ENCODE measurements around the gene BABAM2.
"Not testable (repeated sequence)": the region's sequence is repeated elsewhere in the genome, so short reads cannot be mapped to it uniquely, and the experiment has no call there.

The BABAM2 gene

DNA sequence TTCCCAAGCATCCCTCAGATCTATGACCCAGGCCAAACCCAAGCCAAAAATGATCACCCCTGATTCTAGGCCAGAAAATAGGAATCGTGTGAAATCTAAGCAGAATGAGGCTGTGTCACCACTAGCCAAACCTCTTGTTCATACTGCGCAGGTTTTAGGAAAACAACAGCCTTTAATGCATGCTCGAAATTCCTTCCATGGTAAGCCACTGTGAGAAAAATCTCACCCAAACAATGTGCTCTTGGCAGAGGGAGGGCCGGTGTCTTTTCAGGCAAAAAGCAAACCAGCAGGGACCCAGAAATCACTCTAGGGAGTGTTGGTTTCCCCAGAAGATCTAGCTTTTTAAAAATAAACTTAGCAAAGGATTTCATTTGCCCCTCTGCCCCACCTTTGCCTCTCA is 430.9 kb downstream of the BABAM2 start:
- no peak for DNase-seq

DNA sequence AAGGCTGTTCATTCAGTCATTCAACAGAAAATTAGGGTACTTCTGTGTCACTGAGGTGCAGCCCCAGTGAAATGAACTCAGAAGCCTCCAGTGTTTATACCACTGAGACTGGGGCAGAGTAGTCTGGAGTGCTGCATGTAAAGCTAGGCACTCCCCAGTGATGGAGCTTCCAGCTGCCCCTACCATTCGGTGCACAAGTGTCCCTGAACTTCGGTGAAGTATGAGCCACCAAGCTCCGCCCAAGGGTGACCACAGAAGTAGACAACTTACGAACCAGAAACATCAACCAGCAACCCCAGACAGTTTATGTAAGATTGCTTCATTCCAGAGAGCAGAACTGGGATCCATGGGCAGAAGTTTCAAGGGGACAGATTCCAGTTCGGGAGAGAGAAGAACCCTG is 431.5 kb downstream of the BABAM2 start:
- no peak for DNase-seq

DNA sequence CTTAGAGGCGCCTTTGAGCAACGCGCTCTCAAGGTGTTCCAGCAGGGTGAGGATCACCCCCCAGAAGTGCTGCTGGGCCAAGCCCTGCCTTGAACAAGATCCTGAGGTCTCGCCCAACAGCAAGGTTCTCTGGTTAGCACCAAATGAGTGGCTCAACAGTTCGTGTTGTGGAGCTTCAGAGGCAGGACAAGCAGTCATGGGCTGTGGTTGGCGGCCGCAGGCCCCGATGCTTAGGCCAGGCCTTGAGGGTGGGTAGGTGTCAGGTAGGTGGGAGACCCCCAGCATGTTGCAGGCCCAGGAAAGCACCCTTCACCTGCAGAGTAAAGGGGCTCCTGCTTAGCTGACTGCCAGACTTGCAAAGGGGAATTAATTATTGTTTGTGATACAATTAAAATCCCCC is 431.9 kb downstream of the BABAM2 start:
- DNase-seq: no peak

DNA sequence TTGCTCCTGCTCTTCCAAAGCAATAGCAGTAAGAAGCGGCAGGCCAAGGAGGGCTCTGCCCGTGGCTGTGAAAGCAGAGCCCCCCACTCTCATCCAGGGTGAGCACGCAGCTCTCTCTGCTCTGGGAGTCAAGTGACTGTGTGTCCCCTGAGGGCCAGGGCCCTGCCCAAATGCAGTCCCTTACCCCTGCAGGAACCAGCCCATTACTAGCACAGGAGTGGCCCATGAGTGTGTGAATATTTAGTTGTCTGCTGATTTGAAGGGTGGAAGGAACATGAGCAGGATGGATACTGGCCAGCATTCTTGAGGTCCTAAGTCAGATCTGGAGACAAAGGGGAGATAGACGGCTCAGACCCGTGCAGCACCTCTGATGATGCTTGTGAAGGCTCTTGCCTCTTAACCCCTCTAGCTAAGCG is 432.5 kb downstream of the BABAM2 start:
- no peak for DNase-seq

DNA sequence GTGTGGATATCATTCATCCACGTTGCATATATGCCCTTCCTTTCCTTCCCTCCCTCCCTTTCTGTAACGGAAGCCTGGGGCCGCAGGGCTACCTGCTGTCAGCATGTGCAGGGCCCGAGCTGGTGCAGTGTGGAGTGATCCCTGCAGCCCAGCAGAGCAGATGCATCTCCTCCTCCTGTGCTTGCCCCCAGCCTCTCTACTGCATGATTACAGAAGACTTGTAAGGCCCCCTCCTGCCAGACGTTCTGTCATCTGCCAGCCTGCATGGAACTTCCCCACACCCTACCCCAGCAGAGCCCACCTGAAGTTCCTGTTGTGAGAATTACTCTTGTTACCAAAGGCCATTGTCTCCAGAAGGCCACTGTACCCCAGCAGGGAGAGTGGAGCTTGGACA is 434.6 kb downstream of the BABAM2 start:
- no peak for DNase-seq

DNA sequence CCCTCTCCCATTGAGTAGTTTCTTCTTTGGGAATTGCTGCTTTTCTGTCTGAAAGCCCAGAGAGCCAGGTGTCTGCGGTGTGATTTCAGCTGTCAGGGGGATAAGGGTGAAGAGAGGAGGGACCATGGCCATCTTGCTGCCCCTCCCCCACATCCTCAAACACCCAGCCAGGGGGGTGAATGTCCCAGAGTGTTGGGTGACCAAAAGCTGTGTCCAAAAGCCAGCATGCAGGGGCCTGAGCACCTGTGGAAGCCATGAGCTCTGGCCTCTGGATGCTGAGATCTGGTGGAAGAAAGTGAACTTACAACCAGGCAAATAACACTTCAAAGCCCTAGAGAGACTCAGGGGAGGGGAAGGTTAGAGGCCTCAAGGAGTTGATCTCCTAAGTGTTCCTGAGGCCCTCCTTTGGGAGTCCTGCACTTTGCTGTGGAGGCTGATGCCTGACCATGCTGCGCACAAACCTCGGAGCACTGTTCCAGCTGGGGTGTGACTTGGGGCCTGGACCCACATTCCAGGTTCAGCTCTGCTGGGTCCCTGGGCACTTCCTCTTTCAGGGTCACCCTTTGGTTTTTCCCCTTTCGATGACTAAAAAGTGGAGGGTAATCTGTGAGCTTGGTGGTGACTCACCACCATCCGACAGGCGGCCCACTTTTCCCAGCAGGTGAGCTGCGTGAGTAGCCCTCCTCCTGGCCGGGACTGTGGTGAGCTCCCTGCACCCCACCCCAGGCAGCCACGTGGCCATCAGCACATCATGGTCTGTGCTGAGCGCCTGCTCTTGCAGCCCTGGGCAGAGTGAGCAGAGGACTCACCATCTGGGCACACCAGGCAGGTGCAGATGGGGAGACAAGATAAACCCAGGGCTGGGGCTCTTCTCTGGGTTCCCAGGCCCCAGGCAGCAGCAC is 435.3 kb downstream of the BABAM2 start:
- DNase-seq: no peak

DNA sequence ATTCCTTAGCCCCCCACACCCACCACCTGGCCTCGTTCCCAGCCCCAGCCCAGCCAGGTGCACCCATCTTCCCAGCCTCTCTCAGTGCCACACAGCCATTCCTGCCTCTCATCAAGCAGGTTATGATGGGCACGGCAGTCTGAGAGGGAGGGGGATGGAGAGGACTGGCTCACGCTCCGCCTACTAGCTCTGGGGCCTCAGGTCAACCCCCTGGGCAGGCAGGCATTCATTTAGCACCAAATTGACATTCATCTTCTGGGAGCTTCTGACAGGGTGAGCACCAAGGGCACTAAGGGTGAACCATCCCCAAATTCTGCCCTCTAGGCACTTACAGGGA is 435.9 kb downstream of the BABAM2 start:
- DNase-seq: no peak

DNA sequence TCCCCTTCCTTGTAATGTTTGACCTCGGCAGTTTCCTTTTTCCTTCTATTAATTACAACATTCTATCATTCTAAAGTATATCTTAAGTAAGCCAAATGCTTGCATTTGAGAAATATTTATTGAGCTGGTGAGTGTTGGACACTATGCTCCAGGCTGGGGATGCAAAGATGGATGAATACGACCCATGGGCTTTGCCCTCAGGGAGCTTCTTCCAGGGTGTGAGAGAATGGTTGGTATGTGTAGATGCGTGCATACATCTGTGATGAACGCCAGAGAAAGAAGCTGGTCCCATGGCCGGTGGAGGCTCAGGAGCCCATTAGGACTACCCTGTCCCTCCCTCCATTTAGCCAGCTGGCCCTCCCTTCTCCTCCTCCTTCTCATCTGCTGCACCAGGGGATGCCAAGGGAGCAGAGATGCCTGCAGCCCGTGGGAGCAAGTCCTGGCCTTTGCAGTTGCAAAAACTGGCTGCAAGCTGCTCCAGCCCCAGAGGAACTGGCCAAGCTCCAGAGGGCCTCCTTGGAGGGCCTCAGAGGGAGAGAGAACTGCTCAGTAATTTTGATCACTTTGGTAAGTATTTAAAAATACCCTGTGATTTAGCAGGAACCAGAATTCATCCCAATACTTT is 436.5 kb downstream of the BABAM2 start:
- DNase-seq: no peak

DNA sequence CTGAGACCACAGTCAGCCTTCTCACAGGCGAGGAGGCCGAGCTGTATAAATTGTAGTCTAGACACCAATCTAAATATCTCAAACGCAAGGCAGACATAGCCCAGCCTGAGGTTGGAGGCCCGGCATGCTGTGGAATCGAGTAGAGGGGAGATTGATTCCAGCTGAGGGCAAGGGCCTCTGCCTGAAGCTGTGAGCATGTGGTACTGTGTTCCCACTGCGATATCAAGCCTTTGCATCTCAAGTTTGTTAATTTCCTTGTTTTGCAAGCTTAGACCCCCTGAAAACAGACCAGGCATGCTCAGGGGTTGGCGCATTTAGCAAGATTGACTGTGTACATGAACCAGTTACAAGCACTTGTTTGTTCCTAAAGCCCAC is 437.0 kb downstream of the BABAM2 start:
- DNase-seq: no peak

DNA sequence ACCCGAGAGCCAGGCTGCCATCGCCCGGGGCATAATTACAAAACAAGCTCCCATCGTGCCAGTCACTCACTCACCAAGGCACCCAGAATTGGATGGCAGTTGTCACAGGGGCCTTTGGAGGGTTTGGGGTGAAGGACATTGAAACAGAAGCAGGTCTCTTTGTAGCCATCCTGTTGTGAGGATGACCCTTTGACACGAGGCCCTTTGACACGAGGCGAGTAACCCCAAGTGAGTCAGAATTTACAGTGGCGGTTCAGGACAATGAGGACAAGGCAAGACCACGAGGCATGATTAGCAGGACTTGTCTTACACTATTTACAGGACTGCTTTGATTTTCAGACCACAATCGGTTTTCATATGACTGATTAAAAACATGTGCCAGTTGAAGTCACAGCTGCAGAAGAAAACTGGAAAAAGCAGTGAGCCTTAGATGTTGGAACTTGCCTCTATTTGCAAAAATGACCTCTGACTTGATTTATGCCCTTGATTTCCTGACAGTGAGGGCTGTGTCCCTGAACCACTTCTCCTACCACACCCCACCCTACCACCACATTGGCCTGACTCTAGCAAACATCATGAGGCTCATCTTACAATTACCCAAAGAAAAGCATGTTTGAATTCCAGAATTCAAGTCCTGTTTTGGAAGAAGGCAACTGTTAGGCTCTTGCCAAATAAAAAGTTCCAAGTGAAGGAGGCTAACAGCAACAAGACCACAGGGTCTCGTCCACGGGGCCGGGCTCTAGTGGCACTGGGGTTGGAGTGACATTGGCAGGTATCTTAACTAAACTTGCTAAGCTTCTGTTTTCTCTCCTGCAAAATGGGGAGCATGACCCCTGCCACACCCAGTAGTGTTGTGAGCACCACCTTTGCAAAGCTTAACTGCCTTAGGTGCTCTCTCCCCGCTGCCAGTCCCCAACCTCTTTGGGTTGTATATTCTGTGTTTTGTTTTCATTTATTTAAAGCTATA is 437.7 kb downstream of the BABAM2 start:
- DNase-seq: no peak

DNA sequence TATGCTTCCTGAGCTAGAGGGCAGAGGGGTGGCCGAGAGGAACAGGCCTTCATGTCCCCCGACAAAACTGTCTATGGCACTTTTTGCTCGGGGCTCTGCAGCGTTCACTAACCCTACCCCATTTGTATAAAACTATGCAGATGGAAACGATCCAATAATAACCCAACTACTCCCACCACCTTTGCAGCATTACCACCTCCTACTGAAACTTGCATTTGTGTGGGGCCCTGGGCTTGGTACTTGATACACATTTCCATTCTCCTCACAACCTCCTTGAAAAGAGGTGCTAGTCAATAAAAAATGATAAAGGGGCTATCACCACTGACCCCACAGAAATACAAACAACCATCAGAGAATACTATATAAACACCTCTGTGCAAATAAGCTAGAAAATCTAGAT is 438.7 kb downstream of the BABAM2 start:
- no peak for DNase-seq

DNA sequence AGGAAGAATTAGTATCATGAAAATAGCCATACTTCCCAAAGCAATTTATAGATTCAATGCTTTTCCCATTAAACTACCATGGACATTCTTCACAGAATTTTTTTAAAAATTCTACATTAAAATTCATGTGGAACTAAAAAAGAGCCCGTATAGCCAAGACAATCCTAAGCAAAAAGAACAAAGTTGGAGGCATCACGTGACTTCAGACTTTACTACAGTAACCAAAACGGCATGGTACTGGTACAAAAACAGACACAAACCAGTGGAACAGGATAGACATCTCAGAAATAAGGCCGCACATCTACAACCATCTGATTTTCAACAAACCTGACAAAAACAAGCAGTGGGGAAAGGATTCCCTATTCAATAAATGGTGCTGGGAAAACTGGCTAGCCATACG is 440.2 kb downstream of the BABAM2 start:
- not testable (repeated sequence) for DNase-seq

DNA sequence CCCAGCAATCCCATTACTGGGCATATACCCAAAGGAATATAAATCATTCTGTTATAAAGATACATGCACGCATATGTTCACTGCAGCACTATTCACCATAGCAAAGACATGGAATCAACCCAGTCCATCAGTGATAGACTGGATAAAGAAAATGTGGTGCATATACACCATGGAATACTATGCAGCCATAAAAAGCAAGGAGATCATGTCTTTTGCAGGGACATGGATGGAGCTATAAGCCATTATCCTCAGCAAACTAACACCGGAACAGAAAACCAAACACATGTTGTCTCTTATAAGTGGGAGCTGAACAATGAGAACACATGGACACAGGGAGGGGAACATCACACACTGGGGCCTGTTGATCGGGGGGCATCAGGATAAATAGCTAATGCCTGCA is 441.3 kb downstream of the BABAM2 start:
- DNase-seq: not testable (repeated sequence)

DNA sequence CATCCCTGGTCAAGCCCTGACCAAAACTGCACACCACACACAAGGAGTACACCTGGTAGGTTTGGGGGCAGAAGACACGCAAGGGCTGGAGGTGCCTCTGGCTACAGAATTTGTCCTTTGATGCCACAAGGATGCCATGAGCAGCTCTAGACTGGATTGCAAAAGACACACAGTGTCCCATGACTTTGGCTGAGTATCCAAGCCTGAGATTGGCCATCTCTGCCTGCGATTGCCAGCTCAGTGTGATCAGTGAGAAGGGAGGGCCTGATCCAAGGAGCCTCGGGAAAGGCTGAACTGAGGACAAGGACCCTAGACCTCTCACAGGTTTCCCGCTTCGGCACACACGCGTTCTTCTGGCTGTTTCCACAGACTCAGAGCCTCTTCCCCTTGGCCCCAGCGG is 442.2 kb downstream of the BABAM2 start:
- DNase-seq: no peak

DNA sequence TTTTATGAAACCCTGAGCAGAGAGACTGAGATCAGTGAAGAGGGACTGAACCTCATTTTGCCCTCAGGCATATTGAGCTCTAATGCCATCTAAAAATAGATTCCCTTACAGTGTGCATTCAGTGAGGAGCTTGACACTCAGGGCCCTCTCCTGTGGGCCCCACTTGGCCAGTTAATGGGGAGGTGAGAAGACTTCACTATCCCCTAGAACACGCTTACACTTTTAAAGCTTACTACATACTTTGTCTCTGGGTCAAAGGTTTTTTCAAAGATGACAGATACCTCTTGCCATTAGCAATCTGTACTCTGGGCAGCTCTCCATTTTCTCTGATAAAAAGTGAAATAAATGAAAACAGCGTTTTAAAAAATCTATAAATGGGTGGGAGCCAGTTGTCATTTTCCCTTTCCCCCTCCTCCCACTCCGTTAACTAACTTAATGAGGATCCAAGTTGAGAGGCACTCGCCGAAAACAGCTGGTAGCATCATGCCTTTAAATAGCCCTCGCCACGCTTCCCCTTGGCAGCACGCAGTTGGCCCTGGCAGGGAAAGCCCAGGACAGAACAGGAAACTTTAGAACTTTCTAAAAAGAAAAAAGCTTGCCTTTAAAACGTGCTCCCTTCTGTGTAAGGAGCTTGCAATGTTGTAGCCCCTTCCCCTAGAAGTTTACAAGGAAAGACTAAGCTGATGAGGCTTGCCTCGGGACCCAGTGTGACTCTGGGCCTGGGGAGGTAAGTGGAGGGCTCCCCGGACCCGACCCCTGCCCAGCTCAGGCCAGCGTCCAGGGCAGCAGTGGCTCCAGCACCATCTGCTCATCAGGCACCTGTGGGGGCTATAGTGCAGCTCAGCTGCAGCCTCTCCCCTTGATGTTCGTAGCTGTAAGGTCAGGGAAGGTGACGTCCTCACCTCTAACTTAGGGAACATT is 443.3 kb downstream of the BABAM2 start:
- no peak for DNase-seq

DNA sequence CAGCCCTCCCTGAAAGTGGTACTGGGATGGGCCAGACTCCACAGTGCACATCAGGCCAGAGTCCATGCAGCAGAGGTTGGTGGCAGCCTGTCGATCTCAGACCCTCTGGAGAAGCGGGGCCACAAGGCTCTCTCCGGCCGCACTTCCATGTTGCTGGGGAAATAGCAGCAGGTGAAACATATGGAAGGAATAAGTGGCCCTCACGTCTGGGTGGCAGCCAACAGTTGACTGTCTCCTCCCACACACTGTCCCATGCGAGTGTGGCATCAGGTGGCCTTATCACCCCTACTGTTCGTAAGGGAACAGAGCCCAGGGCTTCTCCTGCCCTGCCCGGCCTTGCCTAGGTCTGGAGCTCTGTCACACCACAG is 444.0 kb downstream of the BABAM2 start:
- DNase-seq: no peak

DNA sequence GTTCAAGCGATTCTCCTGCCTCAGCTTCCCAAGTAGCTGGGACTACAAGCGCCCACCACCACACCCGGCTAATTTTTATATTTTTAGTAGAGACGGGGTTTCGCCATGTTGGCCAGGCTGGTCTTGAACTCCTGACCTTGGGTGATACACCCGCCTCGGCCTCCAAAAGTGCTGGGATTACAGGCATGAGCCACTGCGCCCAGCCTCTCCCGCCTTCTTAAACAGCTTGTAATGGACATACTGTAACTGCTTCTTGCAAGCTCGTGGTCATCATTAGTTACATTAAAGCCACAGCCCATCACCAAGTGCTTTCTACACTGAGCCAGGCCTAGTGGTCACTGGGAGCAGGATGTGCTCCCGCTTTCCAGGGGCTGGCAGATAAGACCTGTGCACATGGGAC is 444.7 kb downstream of the BABAM2 start:
- DNase-seq: not testable (repeated sequence)

DNA sequence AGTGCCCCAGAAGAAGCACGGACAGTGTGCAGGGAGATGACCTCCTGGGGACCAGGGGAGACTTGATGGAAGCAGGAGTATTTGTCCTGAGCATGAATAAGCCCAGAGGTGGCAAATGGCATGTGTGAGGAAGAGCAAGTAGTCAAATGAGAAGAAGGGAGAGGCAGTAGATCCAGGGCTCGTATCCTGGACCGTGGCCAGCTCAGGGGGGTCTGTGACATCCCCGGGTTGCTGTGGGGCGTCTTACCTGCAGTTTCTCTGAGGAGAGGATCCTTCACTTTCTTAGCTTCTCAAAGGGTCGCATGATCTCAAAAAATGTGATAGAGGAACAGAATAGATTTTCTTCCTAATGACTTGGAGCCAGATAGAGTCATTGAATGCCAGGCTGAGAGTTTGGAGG is 445.1 kb downstream of the BABAM2 start:
- DNase-seq: no peak

DNA sequence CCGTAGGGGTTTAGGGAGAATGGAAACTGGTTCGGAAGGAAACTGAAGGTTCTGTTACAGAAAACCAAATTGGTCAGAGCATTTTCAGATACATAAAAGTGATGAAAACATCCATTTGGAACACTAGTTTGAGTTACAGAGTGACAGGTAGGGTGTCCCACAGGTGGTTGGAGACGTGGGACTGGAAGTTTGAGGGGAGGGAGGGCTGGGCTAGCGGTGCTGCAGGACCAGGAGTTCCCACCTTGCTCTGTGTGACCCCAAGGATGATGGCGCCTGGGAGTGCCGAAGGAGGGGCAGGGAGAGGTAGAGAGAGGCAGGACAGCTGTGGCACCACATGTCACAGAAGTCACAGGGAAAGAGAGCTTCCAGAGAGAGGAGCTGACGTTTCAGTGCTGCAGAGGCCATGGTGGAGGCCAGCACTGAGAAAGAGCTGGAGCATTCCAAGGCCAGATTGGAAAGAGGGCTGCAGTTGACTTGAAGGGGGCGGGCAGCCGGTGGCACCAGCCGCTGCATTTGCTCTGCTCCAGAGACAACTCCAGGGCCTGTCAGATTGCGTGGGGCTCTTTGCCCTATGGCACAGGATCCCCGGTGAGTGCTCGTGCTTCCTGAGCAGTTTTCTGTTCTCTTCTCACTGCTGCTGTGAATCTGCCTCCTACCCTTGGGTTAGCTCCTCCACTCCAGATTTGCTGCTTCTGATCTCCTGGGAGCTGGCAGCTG is 445.9 kb downstream of the BABAM2 start:
- DNase-seq: no peak

DNA sequence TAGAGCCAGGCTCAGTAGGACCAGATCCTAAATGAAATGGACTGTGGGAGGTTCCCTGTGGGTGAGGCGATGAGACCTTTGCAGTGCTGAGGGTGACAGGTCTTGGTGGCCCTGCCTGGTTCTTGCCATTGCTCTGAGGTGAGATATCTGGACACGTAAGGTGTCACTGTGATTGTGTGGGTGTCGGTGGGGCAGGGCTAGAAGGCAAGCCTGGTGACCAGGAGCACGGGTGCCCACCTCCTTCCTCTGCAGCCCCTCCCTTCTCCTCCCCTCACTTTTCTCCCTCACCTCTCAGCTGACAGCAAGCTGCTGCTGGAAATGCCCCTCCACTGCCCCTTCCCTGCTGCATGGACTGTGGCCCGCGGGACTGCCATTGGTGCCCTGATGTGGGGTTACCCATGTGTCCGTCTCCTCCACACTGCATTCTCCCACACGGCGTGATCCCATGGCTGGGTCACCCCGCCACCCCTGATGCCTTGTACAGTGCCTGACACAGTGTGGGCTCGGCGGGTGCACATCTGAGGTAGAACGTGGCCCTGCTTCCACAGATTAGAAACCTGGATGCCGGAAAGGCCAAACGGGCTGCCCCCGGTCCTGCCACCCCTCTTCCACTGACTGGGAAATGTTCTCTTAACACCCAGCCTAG is 446.6 kb downstream of the BABAM2 start:
- no peak for DNase-seq
